SH-SY5Y (cell line): ENCODE data around the gene ZSCAN30.
A peak's percentile ranks its signal among the peaks of the same experiment; 100 is the strongest.

ENCODE experiments used
- GATA2 ChIP-seq: IDR thresholded peaks from 2 replicates; pipeline ENCODE4 v1.6.1; 2011; ENCODE audit warnings: mild to moderate bottlenecking, low read depth, low read length
- GATA3 ChIP-seq: IDR thresholded peaks from 2 replicates; pipeline ENCODE4 v1.6.1; 2011; ENCODE audit warnings: low read depth, mild to moderate bottlenecking, low read length, moderate library complexity

- no peak; the same call in 1 of the 2 replicates for TF ChIP-seq GATA2
- TF ChIP-seq GATA3: peak; percentile 64
Observed at GRCh38 chr18:35241448-35241804, 48.6 kb downstream of the ZSCAN30 start.
